Smooth muscle cell (in vitro differentiated cells): ENCODE measurements around the gene RIMBP2. TPM values are rescaled to one million over a fixed set of nuclear protein-coding genes. Genes with fewer than 3 reads are reported as not detected.
A peak's percentile ranks its signal among the peaks of the same experiment; 100 is the strongest.

ENCODE experiments used
- DNase-seq: peaks from one replicate; lab custom pipeline; 2025; ENCODE audit not compliant: unreplicated experiment; lab: John Stamatoyannopoulos, UW
- H2AFZ ChIP-seq: fragments of 200-600 bp; sonication (generic); 2 replicates; pipeline ENCODE4 v1.6.0; 2016; ENCODE audit warnings: antibody characterized with exemption, low read depth, mild to moderate bottlenecking
- H3F3A ChIP-seq: fragments of 200-600 bp; sonication (generic); 2 replicates; pipeline ENCODE4 v1.6.0; 2017; ENCODE audit warnings: antibody characterized with exemption, low read depth
- H3K27ac ChIP-seq: fragments of 200-600 bp; sonication (generic); 2 replicates; pipeline ENCODE4 v1.5.1; 2016; ENCODE audit warnings: low read depth, mild to moderate bottlenecking
- H3K27me3 ChIP-seq: fragments of 200-600 bp; sonication (generic); 2 replicates; pipeline ENCODE4 v1.6.1; 2016; ENCODE audit warnings: low read depth, mild to moderate bottlenecking
- H3K36me3 ChIP-seq: fragments of 200-600 bp; sonication (generic); 2 replicates; pipeline ENCODE4 v1.5.1; 2016; ENCODE audit warnings: low read depth
- H3K4me1 ChIP-seq: fragments of 200-600 bp; sonication (generic); 2 replicates; pipeline ENCODE4 v1.5.1; 2016; ENCODE audit warnings: low read depth
- H3K4me2 ChIP-seq: fragments of 200-600 bp; sonication (generic); 2 replicates; pipeline ENCODE4 v1.6.0; 2016; ENCODE audit warnings: mild to moderate bottlenecking
- H3K4me3 ChIP-seq: fragments of 200-600 bp; sonication (generic); 2 replicates; pipeline ENCODE4 v1.5.1; 2016; ENCODE audit warnings: mild to moderate bottlenecking
- H3K79me2 ChIP-seq: fragments of 200-600 bp; sonication (generic); 2 replicates; pipeline ENCODE4 v1.6.0; 2016; ENCODE audit warnings: low read depth, mild to moderate bottlenecking
- H3K9ac ChIP-seq: fragments of 200-600 bp; sonication (generic); 2 replicates; pipeline ENCODE4 v1.6.0; 2016; ENCODE audit warnings: low read depth
- H3K9me3 ChIP-seq: fragments of 200-600 bp; sonication (generic); replicated peaks from 2 replicates; pipeline ENCODE4 v1.5.1; 2016; ENCODE audit warnings: low read depth
- H4K20me1 ChIP-seq: fragments of 200-600 bp; sonication (generic); 2 replicates; pipeline ENCODE4 v1.6.0; 2016; ENCODE audit warnings: low read depth
- CTCF ChIP-seq: fragments of 200-600 bp; sonication (generic); IDR thresholded peaks from 2 replicates; pipeline ENCODE4 v1.5.1; 2017; ENCODE audit warnings: borderline replicate concordance, mild to moderate bottlenecking, antibody characterized with exemption; ENCODE audit not compliant: insufficient read depth, poor library complexity, severe bottlenecking
- WGBS: methylation state at CpG from one replicate; pipeline ENCODE4 v1.1.7; 2016; ENCODE audit warnings: low lambda C conversion rate; 5-methylcytosine and 5-hydroxymethylcytosine counted together
- polyA plus RNA-seq: library from polyadenylated mRNA; unstranded; fragments of >200 nt; fragmentation: Nextera tagmentation; extraction: Ambion mirVana; gene quantifications from 2 replicates; pipeline ENCODE4 v1.2.1, GENCODE V29; 2016
- total RNA-seq: library from RNA; depleted of rRNA; stranded (reverse); fragments of >200 nt; gene quantifications from 2 replicates; pipeline ENCODE4 v1.2.3, GENCODE V29; 2014

RIMBP2 gene
- total and polyA plus RNA-seq, 2 experiments from 2014 or later: 2.3 TPM; not detected in 1

- Histone ChIP-seq H3K27ac (peak overlapping the region; percentile 45), H2AFZ (no peak overlapping the region), H3K4me3 (no peak overlapping the region), H3K9ac (no peak overlapping the region), H3K27me3 (peaks cover 7% of the 10 kb centered on the region), H3K36me3 (no peaks in the 10 kb centered on the region), H4K20me1 (no peaks in the 10 kb centered on the region), H3K4me1 (no peaks in the 10 kb centered on the region), H3K4me2 (no peak overlapping the region), H3F3A (no peaks in the 10 kb centered on the region), H3K79me2 (no peaks in the 10 kb centered on the region), H3K9me3 (no peaks in the 10 kb centered on the region)
- WGBS: 64% methylated on average over 5 of the region's 5 CpGs
- no peak for TF ChIP-seq CTCF
- DNase-seq: no peak
Observed at GRCh38 chr12:130351326-130351725, 364.8 kb downstream of the RIMBP2 start.

- no peaks in the 10 kb centered on the region for H3K4me1 ChIP-seq
- no peak for DNase-seq
- no peak for TF ChIP-seq CTCF
- H3K36me3 ChIP-seq: no peaks in the 10 kb centered on the region
- H3K27ac ChIP-seq: peak overlapping the region; percentile 45
- no peak overlapping the region for H3K4me3 ChIP-seq
- WGBS: 62% methylated on average over 2 of the region's 2 CpGs
- H3F3A ChIP-seq: no peaks in the 10 kb centered on the region
- H4K20me1 ChIP-seq: no peaks in the 10 kb centered on the region
- no peaks in the 10 kb centered on the region for H3K9me3 ChIP-seq
- peaks cover under 1% of the 10 kb centered on the region for H3K27me3 ChIP-seq
- H2AFZ ChIP-seq: no peak overlapping the region
- no peaks in the 10 kb centered on the region for H3K79me2 ChIP-seq
- no peak overlapping the region for H3K4me2 ChIP-seq
- H3K9ac ChIP-seq: no peak overlapping the region
Observed at GRCh38 chr12:130350715-130351114, 365.4 kb downstream of the RIMBP2 start.

- no peaks in the 10 kb centered on the region for H3K27me3 ChIP-seq
- no peak overlapping the region for H2AFZ ChIP-seq
- no peaks in the 10 kb centered on the region for H3K79me2 ChIP-seq
- TF ChIP-seq CTCF: no peak
- no peak overlapping the region for H3K4me3 ChIP-seq
- H3K9me3 ChIP-seq: no peaks in the 10 kb centered on the region
- 92% methylated on average over 7 of the region's 7 CpGs for WGBS
- H3K9ac ChIP-seq: no peak overlapping the region
- H3K4me1 ChIP-seq: no peaks in the 10 kb centered on the region
- H3F3A ChIP-seq: no peaks in the 10 kb centered on the region
- H3K4me2 ChIP-seq: no peak overlapping the region
- H4K20me1 ChIP-seq: no peaks in the 10 kb centered on the region
- H3K36me3 ChIP-seq: no peaks in the 10 kb centered on the region
- no peak overlapping the region for H3K27ac ChIP-seq
- DNase-seq: no peak
Observed at GRCh38 chr12:130347588-130347987, 368.5 kb downstream of the RIMBP2 start.

Other genes with a start within 250 kb of the RIMBP2 start
- 31.4 and 32.8 TPM in 2 replicates for gene STX2, start 123.0 kb upstream of the RIMBP2 start, total RNA-seq
- 21.7 and 25.3 TPM in 2 replicates for gene STX2, start 123.0 kb upstream of the RIMBP2 start, polyA plus RNA-seq
- 332 and 367 TPM in 2 replicates for gene RAN, start 155.8 kb upstream of the RIMBP2 start, total RNA-seq
- gene RAN, start 155.8 kb upstream of the RIMBP2 start, polyA plus RNA-seq: 595 and 627 TPM in 2 replicates
- gene ADGRD1, start 237.6 kb upstream of the RIMBP2 start, total RNA-seq: 0.04 TPM in 1 of 2 replicates, not detected in the other
- gene ADGRD1, start 237.6 kb upstream of the RIMBP2 start, polyA plus RNA-seq: 0.14 TPM in 1 of 2 replicates, not detected in the other